ENCODE measurements around the gene HBM. TPM values are rescaled to one million over a fixed set of nuclear protein-coding genes. Genes with fewer than 3 reads are reported as not detected.

The HBM gene
- polyA plus RNA-seq, 1 donor (not counting 4 experiments of a cell fraction or from before 2014, with no cell fraction given) = not detected

- Histone ChIP-seq H3K27ac (ENCODE audit: control insufficient read depth, insufficient read depth, low read length) (no peak overlapping the region), H3K4me1 (ENCODE audit: control insufficient read depth, extremely low read depth, insufficient read depth, low read length) (peaks cover 8% of the 10 kb centered on the region), H2AFZ (ENCODE audit: control insufficient read depth, low read length) (no peak overlapping the region), H3K9me1 (ENCODE audit: control insufficient read depth, extremely low read depth, insufficient read depth, low read length) (no peaks in the 10 kb centered on the region), H4K20me1 (ENCODE audit: control insufficient read depth, extremely low read depth, insufficient read depth, low read length) (no peaks in the 10 kb centered on the region), H3K9ac (ENCODE audit: control insufficient read depth, extremely low read depth, insufficient read depth, low read length) (no peak overlapping the region), H3K9me3 (ENCODE audit: control insufficient read depth, low read depth, low read length) (no peaks in the 10 kb centered on the region), H3K4me3 (ENCODE audit: control insufficient read depth in 2 of 3, extremely low read depth in 1 of 3, insufficient read depth in 2 of 3, low read depth in 1 of 3, low read length in 3 of 3) (no peak overlapping the region), H3K4me2 (ENCODE audit: control insufficient read depth, extremely low read depth, insufficient read depth, low read depth, low read length) (no peak overlapping the region), H3K36me3 (ENCODE audit: control insufficient read depth in 2 of 2, extremely low read depth in 1 of 2, insufficient read depth in 2 of 2, low read length in 2 of 2) (no peaks in the 10 kb centered on the region), H3K27me3 (ENCODE audit: control insufficient read depth, extremely low read depth, insufficient read depth, low read length) (peaks cover 60% of the 10 kb centered on the region), H3K79me2 (ENCODE audit: control insufficient read depth, insufficient read depth, low read length) (no peaks in the 10 kb centered on the region)
- dilution Hi-C loops (cut with MboI; ENCODE audit: extremely low pct_ligation_motif_present, low sequenced_read_pairs) = no loop called here
- DNase-seq (ENCODE audit: low read depth, low spot score) (no peak), FAIRE-seq (no peak)
- TF ChIP-seq CTCF (optimal IDR thresholded peaks at IDR 0.05 in 1 of 3, IDR thresholded peaks at IDR 0.05 in 1 of 3, conservative IDR thresholded peaks at IDR 0.05 in 1 of 3; ENCODE audit: extremely low read depth in 1 of 3, insufficient read depth in 2 of 3, low read length in 3 of 3) (no peak), EZH2 (IDR thresholded peaks at IDR 0.05; ENCODE audit: low read length) (no peak)
Observed at GRCh38 chr16:177981-178667, 12.3 kb downstream of the HBM start.

GRCh38 chr16:178668-179015 is 12.9 kb downstream of the HBM start:
- Histone ChIP-seq H3K4me1 (ENCODE audit: control insufficient read depth, extremely low read depth, insufficient read depth, low read length) (peaks cover 8% of the 10 kb centered on the region), H3K9me3 (ENCODE audit: control insufficient read depth, low read depth, low read length) (no peaks in the 10 kb centered on the region), H3K4me2 (ENCODE audit: control insufficient read depth, extremely low read depth, insufficient read depth, low read depth, low read length) (no peak overlapping the region), H3K9me1 (ENCODE audit: control insufficient read depth, extremely low read depth, insufficient read depth, low read length) (no peaks in the 10 kb centered on the region), H3K4me3 (ENCODE audit: control insufficient read depth in 2 of 3, extremely low read depth in 1 of 3, insufficient read depth in 2 of 3, low read depth in 1 of 3, low read length in 3 of 3) (no peak overlapping the region), H4K20me1 (ENCODE audit: control insufficient read depth, extremely low read depth, insufficient read depth, low read length) (no peaks in the 10 kb centered on the region), H3K27ac (ENCODE audit: control insufficient read depth, insufficient read depth, low read length) (no peak overlapping the region), H3K36me3 (ENCODE audit: control insufficient read depth in 2 of 2, extremely low read depth in 1 of 2, insufficient read depth in 2 of 2, low read length in 2 of 2) (no peaks in the 10 kb centered on the region), H3K27me3 (ENCODE audit: control insufficient read depth, extremely low read depth, insufficient read depth, low read length) (peaks cover 55% of the 10 kb centered on the region), H2AFZ (ENCODE audit: control insufficient read depth, low read length) (no peak overlapping the region), H3K79me2 (ENCODE audit: control insufficient read depth, insufficient read depth, low read length) (no peaks in the 10 kb centered on the region), H3K9ac (ENCODE audit: control insufficient read depth, extremely low read depth, insufficient read depth, low read length) (no peak overlapping the region)
- FAIRE-seq = no peak
- TF ChIP-seq EZH2 (IDR thresholded peaks at IDR 0.05; ENCODE audit: low read length) (no peak), CTCF (optimal IDR thresholded peaks at IDR 0.05 in 1 of 3, IDR thresholded peaks at IDR 0.05 in 1 of 3, conservative IDR thresholded peaks at IDR 0.05 in 1 of 3; ENCODE audit: extremely low read depth in 1 of 3, insufficient read depth in 2 of 3, low read length in 3 of 3) (no peak)
- no peak for DNase-seq (ENCODE audit: low read depth, low spot score)
- dilution Hi-C loops (cut with MboI; ENCODE audit: extremely low pct_ligation_motif_present, low sequenced_read_pairs) = no loop called here

Measured in keratinocyte (primary cell).